GM12878 (cell line): ENCODE data around the gene STK16. TPM values are rescaled to one million over a fixed set of nuclear protein-coding genes. Genes with fewer than 3 reads are reported as not detected.

Source experiments
- EED ChIP-seq: sonication (generic); IDR thresholded peaks from 2 replicates; pipeline ENCODE4 v1.6.1; 2016; ENCODE audit warnings: antibody characterized with exemption, low read depth
- POU2F2 ChIP-seq: IDR thresholded peaks from 3 replicates; pipeline ENCODE4 v1.6.1; 2011; ENCODE audit warnings: low read depth, mild to moderate bottlenecking, low read length, borderline replicate concordance
- TCF3 ChIP-seq: IDR thresholded peaks from 2 replicates; pipeline ENCODE4 v1.6.1; 2012; ENCODE audit warnings: low read depth, mild to moderate bottlenecking, low read length, borderline replicate concordance; ENCODE audit not compliant: insufficient read depth
- ZNF207 ChIP-seq: fragments of 450-650 bp; IDR thresholded peaks from 2 replicates; pipeline ENCODE4 v1.6.1; 2014; ENCODE audit warnings: antibody characterized with exemption, mild to moderate bottlenecking, borderline replicate concordance
- microRNA counts: library from miRNA; unstranded; fragments of <30 nt; microRNA quantifications from one replicate; lab custom pipeline; 2016
- microRNA-seq: library from miRNA; unstranded; fragments of <30 nt; microRNA quantifications from one replicate; pipeline ENCODE4, GENCODE V29; 2018
- polyA plus RNA-seq, 11 experiments: library from polyadenylated mRNA; depleted of rRNA in 4 of 11; unstranded in 6 of 11; stranded (reverse) in 5 of 11; fragments of >200 nt; fragmentation: Nextera tagmentation in 4 of 11; fragmentation: Illumina TruSeq in 1 of 11; extraction: Ambion mirVana in 4 of 11; extraction: Trizol in 1 of 11; gene quantifications; 1 replicate in 1 of 11; 2 replicates in 10 of 11; pipeline versions ENCODE4 v1.2.1 to v1.2.3, GENCODE V29; 2011 to 2016; ENCODE audit warnings: inconsistent platforms in 2 of 11, missing spikeins in 2 of 11, low read depth in 1 of 11
- small RNA-seq: library from RNA; depleted of rRNA; stranded (forward); fragments of <200 nt; gene quantifications from one replicate; pipeline ENCODE3, GENCODE V24; 2014
- total RNA-seq, 4 experiments: library from RNA; depleted of rRNA in 3 of 4; stranded (reverse); fragments of >200 nt in 3 of 4; fragmentation: Illumina TruSeq in 1 of 4; extraction: Trizol in 1 of 4; gene quantifications; 2 replicates each; pipeline versions ENCODE4 v1.2.1 to v1.2.3, GENCODE V29; 2013 to 2021

Gene STK16
- total and polyA plus RNA-seq, 10 of the 15 experiments (the other 5 are each of a cell fraction or from before 2014, with no cell fraction given): 4.3 to 50.1 (median 17.9) TPM

GRCh38 chr2:219299372-219299760, 54.1 kb downstream of the STK16 start (continued):
- TF ChIP-seq POU2F2 (no peak), ZNF207 (no peak), TCF3 (no peak), EED (no peak)

MicroRNAs within 50 kb of the gene (microRNA counts, 767-probe panel; counts per million panel counts)
- microRNA hsa-miR-153 (lab: Ali Mortazavi, UCI): 55.3 counts per million

Small RNA genes within 50 kb of the gene (microRNA-seq; reads per million reads assigned to microRNA genes)
- not detected for gene MIR153-1

Small RNA genes within 50 kb of the gene (small RNA-seq; reads per million reads assigned to genes)
- gene MIR153-1: 0.39 reads per million, percentile 3 among the genes with 10 or more reads in this experiment

Other genes with a start within 250 kb of the STK16 start
Only the 7 nearest of the 19 such genes appear.
- 15.4 and 16.9 TPM in 2 replicates for gene ABCB6, start 26.5 kb upstream of the STK16 start, total RNA-seq (2014; rRNA removed)
- 8.8 TPM in 2 replicates for gene ABCB6, start 26.5 kb upstream of the STK16 start, total RNA-seq (2014; rRNA removed; fragmentation: Illumina TruSeq; extraction: Trizol)
- gene ABCB6, start 26.5 kb upstream of the STK16 start, total RNA-seq (2021): 13.2 and 13.9 TPM in 2 replicates
- gene ABCB6, start 26.5 kb upstream of the STK16 start, polyA plus RNA-seq (2011; rRNA removed): 9.7 and 21.8 TPM in 2 replicates
- gene ABCB6, start 26.5 kb upstream of the STK16 start, polyA plus RNA-seq (2014; fragmentation: Illumina TruSeq; extraction: Trizol): 9.8 and 14.3 TPM in 2 replicates
- 10 to 100 TPM in 1 of 2 experiments, 1 to 10 TPM in 1; 2.3 to 10.1 TPM for gene ABCB6, start 26.5 kb upstream of the STK16 start, polyA plus RNA-seq (2014; fragmentation: Nextera tagmentation; extraction: Ambion mirVana)
- 9.8 and 14.6 TPM in 2 replicates for gene ABCB6, start 26.5 kb upstream of the STK16 start, polyA plus RNA-seq (2014; rRNA removed)
- 10 to 100 TPM; 20.0 to 22.1 TPM for gene ABCB6, start 26.5 kb upstream of the STK16 start, polyA plus RNA-seq (2016; fragmentation: Nextera tagmentation; extraction: Ambion mirVana)
- gene ATG9A, start 15.8 kb upstream of the STK16 start, total RNA-seq (2014; rRNA removed): 11.6 and 13.1 TPM in 2 replicates
- gene ATG9A, start 15.8 kb upstream of the STK16 start, total RNA-seq (2014; rRNA removed; fragmentation: Illumina TruSeq; extraction: Trizol): 8.1 and 9.8 TPM in 2 replicates
- 20.8 and 22.9 TPM in 2 replicates for gene ATG9A, start 15.8 kb upstream of the STK16 start, total RNA-seq (2021)
- gene ATG9A, start 15.8 kb upstream of the STK16 start, polyA plus RNA-seq (2011; rRNA removed): 20.7 and 37.5 TPM in 2 replicates
- gene ATG9A, start 15.8 kb upstream of the STK16 start, polyA plus RNA-seq (2014; fragmentation: Illumina TruSeq; extraction: Trizol): 10.3 and 12.5 TPM in 2 replicates
- gene ATG9A, start 15.8 kb upstream of the STK16 start, polyA plus RNA-seq (2014; fragmentation: Nextera tagmentation; extraction: Ambion mirVana): under 1 TPM in 1 of 2 experiments, not detected in 1; 0.16 TPM
- 14.6 and 16.9 TPM in 2 replicates for gene ATG9A, start 15.8 kb upstream of the STK16 start, polyA plus RNA-seq (2014; rRNA removed)
- gene ATG9A, start 15.8 kb upstream of the STK16 start, polyA plus RNA-seq (2016; fragmentation: Nextera tagmentation; extraction: Ambion mirVana): 10 to 100 TPM; 20.2 to 22.7 TPM
- gene ANKZF1, start 15.7 kb upstream of the STK16 start, total RNA-seq (2014; rRNA removed): 34.2 and 40.6 TPM in 2 replicates
- gene ANKZF1, start 15.7 kb upstream of the STK16 start, total RNA-seq (2014; rRNA removed; fragmentation: Illumina TruSeq; extraction: Trizol): 20.3 TPM in 2 replicates
- 35.3 and 39.2 TPM in 2 replicates for gene ANKZF1, start 15.7 kb upstream of the STK16 start, total RNA-seq (2021)
- gene ANKZF1, start 15.7 kb upstream of the STK16 start, polyA plus RNA-seq (2011; rRNA removed): 102 and 104 TPM in 2 replicates
- 17.8 and 23.6 TPM in 2 replicates for gene ANKZF1, start 15.7 kb upstream of the STK16 start, polyA plus RNA-seq (2014; fragmentation: Illumina TruSeq; extraction: Trizol)
- gene ANKZF1, start 15.7 kb upstream of the STK16 start, polyA plus RNA-seq (2014; fragmentation: Nextera tagmentation; extraction: Ambion mirVana): 1 to 10 TPM; 3.1 to 5.0 TPM
- gene ANKZF1, start 15.7 kb upstream of the STK16 start, polyA plus RNA-seq (2014; rRNA removed): 48.1 and 49.5 TPM in 2 replicates
- gene ANKZF1, start 15.7 kb upstream of the STK16 start, polyA plus RNA-seq (2016; fragmentation: Nextera tagmentation; extraction: Ambion mirVana): 10 to 100 TPM; 35.8 to 36.6 TPM
- gene GLB1L, start within 50 bp of the STK16 start, total RNA-seq (2014; rRNA removed): 3.7 and 5.1 TPM in 2 replicates
- gene GLB1L, start within 50 bp of the STK16 start, total RNA-seq (2014; rRNA removed; fragmentation: Illumina TruSeq; extraction: Trizol): 2.1 and 3.3 TPM in 2 replicates
- 2.8 and 4.5 TPM in 2 replicates for gene GLB1L, start within 50 bp of the STK16 start, total RNA-seq (2021)
- 2.8 and 3.4 TPM in 2 replicates for gene GLB1L, start within 50 bp of the STK16 start, polyA plus RNA-seq (2011; rRNA removed)
- gene GLB1L, start within 50 bp of the STK16 start, polyA plus RNA-seq (2014; fragmentation: Illumina TruSeq; extraction: Trizol): 3.5 and 5.5 TPM in 2 replicates
- 1 to 10 TPM in 1 of 2 experiments, under 1 TPM in 1; 0.29 to 1.0 TPM for gene GLB1L, start within 50 bp of the STK16 start, polyA plus RNA-seq (2014; fragmentation: Nextera tagmentation; extraction: Ambion mirVana)
- gene GLB1L, start within 50 bp of the STK16 start, polyA plus RNA-seq (2014; rRNA removed): 4.5 and 4.6 TPM in 2 replicates
- gene GLB1L, start within 50 bp of the STK16 start, polyA plus RNA-seq (2016; fragmentation: Nextera tagmentation; extraction: Ambion mirVana): 1 to 10 TPM; 1.3 to 2.6 TPM
- gene TUBA4B, start 7.8 kb downstream of the STK16 start, total RNA-seq (2014; rRNA removed): not detected in 2 replicates
- gene TUBA4B, start 7.8 kb downstream of the STK16 start, total RNA-seq (2014; rRNA removed; fragmentation: Illumina TruSeq; extraction: Trizol): not detected in 2 replicates
- not detected in 2 replicates for gene TUBA4B, start 7.8 kb downstream of the STK16 start, total RNA-seq (2021)
- 0.07 TPM in 1 of 2 replicates, not detected in the other for gene TUBA4B, start 7.8 kb downstream of the STK16 start, polyA plus RNA-seq (2011; rRNA removed)
- not detected in 2 replicates for gene TUBA4B, start 7.8 kb downstream of the STK16 start, polyA plus RNA-seq (2014; fragmentation: Illumina TruSeq; extraction: Trizol)
- gene TUBA4B, start 7.8 kb downstream of the STK16 start, polyA plus RNA-seq (2014; fragmentation: Nextera tagmentation; extraction: Ambion mirVana): not detected
- gene TUBA4B, start 7.8 kb downstream of the STK16 start, polyA plus RNA-seq (2014; rRNA removed): not detected in 2 replicates
- gene TUBA4B, start 7.8 kb downstream of the STK16 start, polyA plus RNA-seq (2016; fragmentation: Nextera tagmentation; extraction: Ambion mirVana): not detected
- 126 and 130 TPM in 2 replicates for gene TUBA4A, start 8.4 kb downstream of the STK16 start, total RNA-seq (2014; rRNA removed)
- gene TUBA4A, start 8.4 kb downstream of the STK16 start, total RNA-seq (2014; rRNA removed; fragmentation: Illumina TruSeq; extraction: Trizol): 81.9 and 89.4 TPM in 2 replicates
- gene TUBA4A, start 8.4 kb downstream of the STK16 start, total RNA-seq (2021): 117 and 142 TPM in 2 replicates
- 85.4 and 270 TPM in 2 replicates for gene TUBA4A, start 8.4 kb downstream of the STK16 start, polyA plus RNA-seq (2011; rRNA removed)
- gene TUBA4A, start 8.4 kb downstream of the STK16 start, polyA plus RNA-seq (2014; fragmentation: Illumina TruSeq; extraction: Trizol): 308 and 325 TPM in 2 replicates
- 10 to 100 TPM; 58.2 to 88.6 TPM for gene TUBA4A, start 8.4 kb downstream of the STK16 start, polyA plus RNA-seq (2014; fragmentation: Nextera tagmentation; extraction: Ambion mirVana)
- gene TUBA4A, start 8.4 kb downstream of the STK16 start, polyA plus RNA-seq (2014; rRNA removed): 118 and 122 TPM in 2 replicates
- 100 to 1,000 TPM; 229 to 254 TPM for gene TUBA4A, start 8.4 kb downstream of the STK16 start, polyA plus RNA-seq (2016; fragmentation: Nextera tagmentation; extraction: Ambion mirVana)
- 13.4 and 14.6 TPM in 2 replicates for gene DNAJB2, start 33.9 kb downstream of the STK16 start, total RNA-seq (2014; rRNA removed)
- gene DNAJB2, start 33.9 kb downstream of the STK16 start, total RNA-seq (2014; rRNA removed; fragmentation: Illumina TruSeq; extraction: Trizol): 9.0 and 11.7 TPM in 2 replicates
- 19.3 and 20.8 TPM in 2 replicates for gene DNAJB2, start 33.9 kb downstream of the STK16 start, total RNA-seq (2021)
- gene DNAJB2, start 33.9 kb downstream of the STK16 start, polyA plus RNA-seq (2011; rRNA removed): 27.4 and 36.5 TPM in 2 replicates
- 11.1 and 16.7 TPM in 2 replicates for gene DNAJB2, start 33.9 kb downstream of the STK16 start, polyA plus RNA-seq (2014; fragmentation: Illumina TruSeq; extraction: Trizol)
- under 1 TPM; 0.26 to 0.90 TPM for gene DNAJB2, start 33.9 kb downstream of the STK16 start, polyA plus RNA-seq (2014; fragmentation: Nextera tagmentation; extraction: Ambion mirVana)
- 17.7 and 22.0 TPM in 2 replicates for gene DNAJB2, start 33.9 kb downstream of the STK16 start, polyA plus RNA-seq (2014; rRNA removed)
- gene DNAJB2, start 33.9 kb downstream of the STK16 start, polyA plus RNA-seq (2016; fragmentation: Nextera tagmentation; extraction: Ambion mirVana): 1 to 10 TPM; 5.4 to 5.5 TPM